HEK293 (cell line): ENCODE results near the gene COG6.

ENCODE experiments used
- ATF2 ChIP-seq: fragments of 450-650 bp; formaldehyde crosslinking; IDR thresholded peaks from 2 replicates; pipeline ENCODE4 v1.5.1; 2016; ENCODE audit warnings: missing biosample characterization, missing genetic modification characterization, low read depth
- CTCF ChIP-seq: fragments of 450-650 bp; formaldehyde crosslinking; IDR thresholded peaks from 2 replicates; pipeline ENCODE4 v1.5.1; 2016; ENCODE audit warnings: missing biosample characterization, missing genetic modification characterization
- KLF16 ChIP-seq: fragments of 450-650 bp; formaldehyde crosslinking; IDR thresholded peaks from 2 replicates; pipeline ENCODE4 v1.5.1; 2017; ENCODE audit warnings: missing biosample characterization, missing genetic modification characterization
- MEIS1 ChIP-seq: sonication (generic); formaldehyde crosslinking; IDR thresholded peaks from 2 replicates; pipeline ENCODE4 v1.8.1; 2022; ENCODE audit warnings: missing genetic modification reagents, mild to moderate bottlenecking, borderline replicate concordance
- OSR2 ChIP-seq: fragments of 450-650 bp; formaldehyde crosslinking; IDR thresholded peaks from 2 replicates; pipeline ENCODE4 v1.5.1; 2016; ENCODE audit warnings: missing biosample characterization, missing genetic modification characterization
- RBAK ChIP-seq: fragments of 450-650 bp; formaldehyde crosslinking; IDR thresholded peaks from 2 replicates; pipeline ENCODE4 v1.5.1; 2016; ENCODE audit warnings: missing biosample characterization, missing genetic modification characterization
- ZBTB21 ChIP-seq: fragments of 450-650 bp; formaldehyde crosslinking; IDR thresholded peaks from 2 replicates; pipeline ENCODE4 v1.5.1; 2017; ENCODE audit warnings: missing biosample characterization, missing genetic modification characterization
- ZNF10 ChIP-seq: fragments of 450-650 bp; formaldehyde crosslinking; IDR thresholded peaks from 2 replicates; pipeline ENCODE4 v1.5.1; 2017; ENCODE audit warnings: missing biosample characterization, missing genetic modification characterization
- ZNF24 ChIP-seq: fragments of 450-650 bp; formaldehyde crosslinking; IDR thresholded peaks from 2 replicates; pipeline ENCODE4 v1.5.1; 2016; ENCODE audit warnings: missing biosample characterization, missing genetic modification characterization
- ZNF398 ChIP-seq: fragments of 450-650 bp; formaldehyde crosslinking; IDR thresholded peaks from 2 replicates; pipeline ENCODE4 v1.5.1; 2017; ENCODE audit warnings: missing biosample characterization, missing genetic modification characterization
- ZNF571 ChIP-seq: fragments of 450-650 bp; formaldehyde crosslinking; IDR thresholded peaks from 2 replicates; pipeline ENCODE4 v1.5.0; 2017; ENCODE audit warnings: missing biosample characterization, missing genetic modification characterization
- ZNF792 ChIP-seq: fragments of 450-650 bp; formaldehyde crosslinking; IDR thresholded peaks from 2 replicates; pipeline ENCODE4 v1.5.1; 2016; ENCODE audit warnings: missing biosample characterization, missing genetic modification characterization
- TF ChIP-seq, protein P1 (sequence below): fragments of 450-650 bp; formaldehyde crosslinking; IDR thresholded peaks from 2 replicates; pipeline ENCODE4 v1.5.1; 2016; ENCODE audit warnings: missing biosample characterization, missing genetic modification characterization
- TF ChIP-seq, protein P2 (sequence below): fragments of 450-650 bp; IDR thresholded peaks from 2 replicates; pipeline ENCODE4 v1.5.1; 2018; ENCODE audit warnings: missing biosample characterization, missing genetic modification characterization

DNA sequence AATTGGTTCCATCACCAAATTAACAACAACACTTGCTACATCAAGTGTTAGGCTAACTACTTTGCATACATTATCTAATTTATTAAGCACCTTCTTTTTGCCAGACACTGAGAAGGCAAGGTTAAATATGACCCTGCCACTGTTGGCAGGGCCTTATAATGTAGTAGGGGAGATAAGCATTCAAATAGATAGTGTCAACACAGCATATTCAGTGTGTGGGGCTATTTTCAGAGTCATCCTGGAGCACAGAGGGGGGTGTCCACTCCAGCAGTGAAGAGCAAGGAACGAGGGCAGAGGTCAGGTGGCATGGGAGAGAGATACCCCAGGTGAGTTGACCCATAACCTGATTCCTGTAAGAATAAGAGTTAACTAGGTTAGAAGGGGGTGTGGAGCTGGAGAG is 121.6 kb downstream of the COG6 start:
- no peak for TF ChIP-seq CTCF (tag by site-specific recombination)
- TF ChIP-seq KLF16 (tag by site-specific recombination) = no peak
- TF ChIP-seq ZBTB21 (tag by site-specific recombination) = no peak
- TF ChIP-seq, protein P1, sequence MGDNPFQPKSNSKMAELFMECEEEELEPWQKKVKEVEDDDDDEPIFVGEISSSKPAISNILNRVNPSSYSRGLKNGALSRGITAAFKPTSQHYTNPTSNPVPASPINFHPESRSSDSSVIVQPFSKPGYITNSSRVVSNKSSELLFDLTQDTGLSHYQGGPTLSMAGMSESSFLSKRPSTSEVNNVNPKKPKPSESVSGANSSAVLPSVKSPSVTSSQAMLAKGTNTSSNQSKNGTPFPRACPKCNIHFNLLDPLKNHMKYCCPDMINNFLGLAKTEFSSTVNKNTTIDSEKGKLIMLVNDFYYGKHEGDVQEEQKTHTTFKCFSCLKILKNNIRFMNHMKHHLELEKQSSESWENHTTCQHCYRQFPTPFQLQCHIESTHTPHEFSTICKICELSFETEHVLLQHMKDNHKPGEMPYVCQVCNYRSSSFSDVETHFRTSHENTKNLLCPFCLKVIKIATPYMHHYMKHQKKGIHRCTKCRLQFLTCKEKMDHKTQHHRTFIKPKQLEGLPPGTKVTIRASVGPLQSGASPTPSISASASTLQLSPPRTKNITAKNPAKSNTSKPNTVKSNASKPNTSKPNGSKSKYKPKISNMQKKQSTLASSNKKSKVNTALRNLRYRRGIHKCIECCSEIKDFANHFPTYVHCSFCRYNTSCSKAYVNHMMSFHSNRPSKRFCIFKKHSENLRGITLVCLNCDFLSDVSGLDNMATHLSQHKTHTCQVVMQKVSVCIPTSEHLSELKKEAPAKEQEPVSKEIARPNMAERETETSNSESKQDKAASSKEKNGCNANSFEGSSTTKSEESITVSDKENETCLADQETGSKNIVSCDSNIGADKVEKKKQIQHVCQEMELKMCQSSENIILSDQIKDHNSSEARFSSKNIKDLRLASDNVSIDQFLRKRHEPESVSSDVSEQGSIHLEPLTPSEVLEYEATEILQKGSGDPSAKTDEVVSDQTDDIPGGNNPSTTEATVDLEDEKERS (tag by site-specific recombination) = no peak
- TF ChIP-seq ZNF571 (tag by site-specific recombination) = no peak
- TF ChIP-seq, protein P2, sequence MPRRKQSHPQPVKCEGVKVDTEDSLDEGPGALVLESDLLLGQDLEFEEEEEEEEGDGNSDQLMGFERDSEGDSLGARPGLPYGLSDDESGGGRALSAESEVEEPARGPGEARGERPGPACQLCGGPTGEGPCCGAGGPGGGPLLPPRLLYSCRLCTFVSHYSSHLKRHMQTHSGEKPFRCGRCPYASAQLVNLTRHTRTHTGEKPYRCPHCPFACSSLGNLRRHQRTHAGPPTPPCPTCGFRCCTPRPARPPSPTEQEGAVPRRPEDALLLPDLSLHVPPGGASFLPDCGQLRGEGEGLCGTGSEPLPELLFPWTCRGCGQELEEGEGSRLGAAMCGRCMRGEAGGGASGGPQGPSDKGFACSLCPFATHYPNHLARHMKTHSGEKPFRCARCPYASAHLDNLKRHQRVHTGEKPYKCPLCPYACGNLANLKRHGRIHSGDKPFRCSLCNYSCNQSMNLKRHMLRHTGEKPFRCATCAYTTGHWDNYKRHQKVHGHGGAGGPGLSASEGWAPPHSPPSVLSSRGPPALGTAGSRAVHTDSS (tag by site-specific recombination) = no peak
- TF ChIP-seq ZNF24 (tag by site-specific recombination) = no peak
- TF ChIP-seq ZNF792 = no peak
- TF ChIP-seq OSR2 (tag by site-specific recombination) = no peak
- no peak for TF ChIP-seq MEIS1 (CRISPR knock-in tag)
- no peak for TF ChIP-seq ATF2 (tag by site-specific recombination)
- TF ChIP-seq RBAK = no peak
- no peak for TF ChIP-seq ZNF10 (tag by site-specific recombination)
- no peak for TF ChIP-seq ZNF398 (tag by site-specific recombination)
